Kidney (tissue), 14 donors: ENCODE data around the gene NT5C. TPM values are rescaled to one million over a fixed set of nuclear protein-coding genes. Genes with fewer than 3 reads are reported as not detected.
"Not testable (repeated sequence)": the region's sequence is repeated elsewhere in the genome, so short reads cannot be mapped to it uniquely, and the experiment has no call there.

Source experiments
- DNase-seq, 5 donors: peaks; one replicate each; pipeline ENCODE4 v3.0.0-alpha.2; 2013 to 2020
- FAIRE-seq: peaks from 2 replicates; lab custom pipeline; 2012; peaks lifted over from hg19 to GRCh38; lab: Jason Lieb, UNC
- H3K27ac ChIP-seq, 2 donors: one replicate each; pipeline ENCODE4 v1.7.0; 2013; ENCODE audit warnings: low read depth in 2 of 2, low read length in 2 of 2, inconsistent platforms in 1 of 2
- H3K27me3 ChIP-seq: one replicate; pipeline ENCODE4 v1.7.1; 2013; ENCODE audit warnings: low read length, inconsistent platforms; ENCODE audit not compliant: control insufficient read depth, insufficient read depth
- H3K36me3 ChIP-seq, 3 donors: one replicate each; pipeline versions ENCODE4 v1.7.0 to v1.7.1; 2013; ENCODE audit warnings: low read length in 3 of 3, control low read depth in 1 of 3, inconsistent platforms in 1 of 3; ENCODE audit not compliant: insufficient read depth in 3 of 3, control insufficient read depth in 2 of 3
- H3K4me1 ChIP-seq, 3 donors: one replicate each; pipeline versions ENCODE4 v1.7.0 to v1.7.1; 2013; ENCODE audit warnings: low read length in 3 of 3, inconsistent platforms in 1 of 3, low read depth in 1 of 3; ENCODE audit not compliant: control insufficient read depth in 2 of 3, insufficient read depth in 2 of 3
- H3K4me3 ChIP-seq, 3 donors: one replicate each; pipeline versions ENCODE4 v1.7.0 to v1.8.1; 2013; ENCODE audit warnings: low read length in 3 of 3, control low read depth in 1 of 3, inconsistent platforms in 1 of 3
- H3K9ac ChIP-seq, 3 donors: one replicate each; pipeline versions ENCODE4 v1.7.0 to v1.7.1; 2013; ENCODE audit warnings: low read length in 3 of 3, control low read depth in 1 of 3, inconsistent platforms in 1 of 3
- H3K9me3 ChIP-seq, 3 donors: one replicate each; pipeline versions ENCODE4 v1.7.0 to v1.7.1; 2013; ENCODE audit warnings: low read length in 3 of 3, control low read depth in 1 of 3, inconsistent platforms in 1 of 3; ENCODE audit not compliant: control insufficient read depth in 2 of 3, insufficient read depth in 1 of 3
- CTCF ChIP-seq: IDR thresholded peaks from 3 replicates; pipeline ENCODE4 v1.5.1; 2012; ENCODE audit warnings: mild to moderate bottlenecking, moderate library complexity, borderline replicate concordance; ENCODE audit not compliant: insufficient read depth; ENCODE audit errors: extremely low read depth
- intact Hi-C: fragments of 100-400 bp; cut with DNase I; formaldehyde crosslinking; loops from one replicate; pipeline ENCODE4 v1.11.1; 2022
- polyA plus RNA-seq: library from polyadenylated mRNA; stranded (reverse); fragments of 350-450 nt; fragmentation: Illumina TruSeq; extraction: RNeasy Lipid Tissue Mini Kit (QIAGEN cat#74804); gene quantifications from one replicate; pipeline ENCODE4 v1.2.3, GENCODE V29; 2014; ENCODE audit warnings: low read depth, low replicate concordance; ENCODE audit not compliant: insufficient read depth
- total RNA-seq: library from RNA; stranded (reverse); fragmentation: NEBNext Ultra II Directional; extraction: Animal tissue kit (Norgen Biotek cat#: 25700); gene quantifications from one replicate; pipeline ENCODE4 v1.2.1, GENCODE V29; 2021
- donor health status: control.
- donor health status: control.
- donor health status: control.
- donor health status: control.
- donor health status: control.
- donor health status: DM: yes; HTN: yes; CAD: no.
- donor health status: Normal renal cell carcinoma (clear cell type).

The NT5C gene
- total and polyA plus RNA-seq, 2 donors from 2014 or later = 59.4 to 74.9 TPM

- Histone ChIP-seq H3K4me3 (no peak overlapping the region), H3K36me3 (peaks cover 5 to 14% (median 10%) of the 10 kb centered on the region in 3 donors), H3K9ac (no peak overlapping the region), H3K4me1 (no peaks in the 10 kb centered on the region), H3K27me3 (no peaks in the 10 kb centered on the region), H3K27ac (no peak overlapping the region), H3K9me3 (no peaks in the 10 kb centered on the region)
- intact Hi-C loops = no loop called here
- DNase-seq (no peak), FAIRE-seq (no peak)
- TF ChIP-seq CTCF = no peak
Observed at GRCh38 chr17:75168998-75169397, 37.5 kb upstream of the NT5C start.

DNA sequence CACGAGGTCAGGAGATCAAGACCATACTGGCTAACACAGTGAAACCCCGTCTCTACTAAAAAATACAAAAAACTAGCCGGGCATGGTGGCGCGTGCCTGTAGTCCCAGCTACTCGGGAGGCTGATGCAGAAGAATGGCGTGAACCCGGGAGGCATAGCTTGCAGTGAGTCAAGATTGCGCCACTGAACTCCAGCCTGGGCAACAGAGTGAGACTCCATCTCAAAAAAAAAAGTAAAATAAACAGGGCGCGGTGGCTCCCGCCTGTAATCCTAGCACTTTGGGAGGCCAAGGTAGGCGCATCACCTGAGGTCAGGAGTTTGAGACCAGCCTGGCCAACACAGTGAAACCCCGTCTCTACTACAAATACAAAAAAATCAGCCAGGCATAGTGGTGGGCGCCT, 33.1 kb upstream of the NT5C start:
- H3K4me1 ChIP-seq, H3K27me3 ChIP-seq, H3K36me3 ChIP-seq, H3K27ac ChIP-seq, FAIRE-seq, H3K9ac ChIP-seq, intact Hi-C loops, DNase-seq, H3K9me3 ChIP-seq, H3K4me3 ChIP-seq: not testable (repeated sequence)

GRCh38 chr17:75163074-75163473, 31.5 kb upstream of the NT5C start:
- Histone ChIP-seq H3K36me3 (peaks cover 0 to 6% (median 6%) of the 10 kb centered on the region in 3 donors), H3K4me1 (no peaks in the 10 kb centered on the region), H3K9me3 (no peaks in the 10 kb centered on the region), H3K4me3 (no peak overlapping the region), H3K27ac (no peak overlapping the region), H3K27me3 (no peaks in the 10 kb centered on the region), H3K9ac (no peak overlapping the region)
- FAIRE-seq (no peak), DNase-seq (no peak)
- intact Hi-C loops = no loop called here
- TF ChIP-seq CTCF = no peak

- no peaks in the 10 kb centered on the region for H3K36me3 ChIP-seq
- no peak overlapping the region for H3K27ac ChIP-seq
- intact Hi-C loops = no loop called here
- H3K4me3 ChIP-seq = no peak overlapping the region
- H3K27me3 ChIP-seq = no peaks in the 10 kb centered on the region
- DNase-seq = no peak
- H3K4me1 ChIP-seq = no peaks in the 10 kb centered on the region
- FAIRE-seq = no peak
- no peak for TF ChIP-seq CTCF
- no peak overlapping the region for H3K9ac ChIP-seq
- no peaks in the 10 kb centered on the region for H3K9me3 ChIP-seq
Observed at GRCh38 chr17:75160211-75160610, 28.7 kb upstream of the NT5C start.
